ENCODE results near the gene PACRG.

Gene PACRG

DNA sequence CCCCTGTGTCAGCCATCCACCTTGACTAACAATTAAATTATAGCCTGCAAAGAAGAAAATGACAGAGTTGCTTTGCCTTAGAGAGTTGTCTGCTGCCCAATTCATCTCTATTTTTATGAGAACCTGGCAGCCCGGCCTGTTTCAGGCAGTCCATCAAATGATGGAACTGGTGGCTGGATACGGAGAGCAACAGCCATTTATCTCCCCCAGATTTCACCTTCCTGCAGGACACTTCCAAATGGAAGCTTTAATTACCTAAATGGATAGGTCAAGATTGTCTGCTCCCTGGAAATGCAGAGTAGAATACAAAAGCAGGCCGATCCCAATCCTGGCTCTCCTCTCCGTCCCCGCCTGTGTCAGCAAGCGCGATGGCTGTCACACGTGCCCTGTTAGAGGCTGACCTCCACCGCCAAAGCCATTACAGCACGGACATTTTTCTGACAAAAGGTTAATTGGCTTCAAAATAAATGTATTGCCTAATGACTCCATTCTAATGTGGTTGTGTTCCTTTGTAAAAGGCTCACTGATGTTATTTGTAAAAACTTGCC lies 86.7 kb downstream of the PACRG start:
- TF ChIP-seq, protein P1, sequence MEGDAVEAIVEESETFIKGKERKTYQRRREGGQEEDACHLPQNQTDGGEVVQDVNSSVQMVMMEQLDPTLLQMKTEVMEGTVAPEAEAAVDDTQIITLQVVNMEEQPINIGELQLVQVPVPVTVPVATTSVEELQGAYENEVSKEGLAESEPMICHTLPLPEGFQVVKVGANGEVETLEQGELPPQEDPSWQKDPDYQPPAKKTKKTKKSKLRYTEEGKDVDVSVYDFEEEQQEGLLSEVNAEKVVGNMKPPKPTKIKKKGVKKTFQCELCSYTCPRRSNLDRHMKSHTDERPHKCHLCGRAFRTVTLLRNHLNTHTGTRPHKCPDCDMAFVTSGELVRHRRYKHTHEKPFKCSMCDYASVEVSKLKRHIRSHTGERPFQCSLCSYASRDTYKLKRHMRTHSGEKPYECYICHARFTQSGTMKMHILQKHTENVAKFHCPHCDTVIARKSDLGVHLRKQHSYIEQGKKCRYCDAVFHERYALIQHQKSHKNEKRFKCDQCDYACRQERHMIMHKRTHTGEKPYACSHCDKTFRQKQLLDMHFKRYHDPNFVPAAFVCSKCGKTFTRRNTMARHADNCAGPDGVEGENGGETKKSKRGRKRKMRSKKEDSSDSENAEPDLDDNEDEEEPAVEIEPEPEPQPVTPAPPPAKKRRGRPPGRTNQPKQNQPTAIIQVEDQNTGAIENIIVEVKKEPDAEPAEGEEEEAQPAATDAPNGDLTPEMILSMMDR (IDR thresholded peaks at IDR 0.05; ENCODE audit: poor library complexity, severe bottlenecking): no peak
- Histone ChIP-seq H3K4me3 (ENCODE audit: severe bottlenecking) (no peak overlapping the region), H3K27ac (ENCODE audit: poor library complexity, severe bottlenecking) (no peak overlapping the region), H3K36me3 (ENCODE audit: low read depth) (no peaks in the 10 kb centered on the region), H3K9me3 (ENCODE audit: severe bottlenecking) (no peaks in the 10 kb centered on the region), H3K4me1 (ENCODE audit: insufficient read depth, poor library complexity, severe bottlenecking) (no peaks in the 10 kb centered on the region), H3K27me3 (ENCODE audit: insufficient read depth, poor library complexity, severe bottlenecking) (no peaks in the 10 kb centered on the region)
- no peak for ATAC-seq (ENCODE audit: low read depth)
- DNase-seq (ENCODE audit: low spot score): no peak

DNA sequence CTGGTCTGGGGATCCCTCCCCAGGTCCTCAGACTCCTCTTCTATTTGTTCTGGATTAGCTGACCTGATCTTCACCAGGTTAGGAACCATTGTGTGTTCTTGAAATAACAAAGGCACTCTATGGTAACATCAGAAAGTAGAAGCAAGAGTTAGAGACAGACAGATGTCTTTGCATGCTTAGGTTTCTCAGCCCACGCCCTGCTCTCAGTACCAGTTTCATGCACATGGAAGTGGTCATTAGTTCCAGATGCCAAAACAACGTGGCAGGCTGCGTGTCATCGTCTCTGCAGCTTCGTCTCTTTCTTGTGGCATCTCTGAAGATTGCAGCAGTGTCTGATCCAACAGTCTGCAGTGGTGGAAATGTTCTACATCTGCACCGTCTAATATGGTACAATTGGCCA lies 89.4 kb downstream of the PACRG start:
- Histone ChIP-seq H3K9me3 (ENCODE audit: severe bottlenecking) (no peaks in the 10 kb centered on the region), H3K36me3 (ENCODE audit: low read depth) (no peaks in the 10 kb centered on the region), H3K27me3 (ENCODE audit: insufficient read depth, poor library complexity, severe bottlenecking) (no peaks in the 10 kb centered on the region), H3K4me3 (ENCODE audit: severe bottlenecking) (no peak overlapping the region), H3K4me1 (ENCODE audit: insufficient read depth, poor library complexity, severe bottlenecking) (no peaks in the 10 kb centered on the region), H3K27ac (ENCODE audit: poor library complexity, severe bottlenecking) (no peak overlapping the region)
- TF ChIP-seq, protein P1 (IDR thresholded peaks at IDR 0.05; ENCODE audit: poor library complexity, severe bottlenecking): no peak
- no peak for DNase-seq (ENCODE audit: low spot score)
- ATAC-seq (ENCODE audit: low read depth): no peak

DNA sequence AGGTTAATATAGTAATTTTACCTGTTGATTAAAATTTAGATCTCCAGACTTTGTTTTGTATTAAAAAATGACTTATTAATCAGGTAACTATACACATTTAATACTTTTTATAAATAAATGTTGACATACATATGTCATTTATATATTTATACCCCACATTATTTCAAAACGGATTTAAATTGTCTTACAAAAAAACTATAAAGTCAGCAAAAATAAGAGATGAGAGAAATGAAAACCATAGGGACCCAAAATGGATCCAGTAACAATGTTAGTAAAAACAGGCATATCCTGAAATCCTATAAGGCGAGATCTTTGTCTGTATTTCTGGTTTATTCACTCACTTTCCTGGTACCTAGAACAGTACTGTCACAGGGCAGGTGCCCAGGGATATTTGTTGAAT lies 91.5 kb downstream of the PACRG start:
- H3K36me3 ChIP-seq (ENCODE audit: low read depth): no peaks in the 10 kb centered on the region
- ATAC-seq (ENCODE audit: low read depth) (no peak), DNase-seq (ENCODE audit: low spot score) (no peak)
- H3K27ac ChIP-seq (ENCODE audit: poor library complexity, severe bottlenecking): no peak overlapping the region
- no peaks in the 10 kb centered on the region for H3K9me3 ChIP-seq (ENCODE audit: severe bottlenecking)
- H3K27me3 ChIP-seq (ENCODE audit: insufficient read depth, poor library complexity, severe bottlenecking): no peaks in the 10 kb centered on the region
- H3K4me3 ChIP-seq (ENCODE audit: severe bottlenecking): no peak overlapping the region
- TF ChIP-seq, protein P1 (IDR thresholded peaks at IDR 0.05; ENCODE audit: poor library complexity, severe bottlenecking): no peak
- no peaks in the 10 kb centered on the region for H3K4me1 ChIP-seq (ENCODE audit: insufficient read depth, poor library complexity, severe bottlenecking)

DNA sequence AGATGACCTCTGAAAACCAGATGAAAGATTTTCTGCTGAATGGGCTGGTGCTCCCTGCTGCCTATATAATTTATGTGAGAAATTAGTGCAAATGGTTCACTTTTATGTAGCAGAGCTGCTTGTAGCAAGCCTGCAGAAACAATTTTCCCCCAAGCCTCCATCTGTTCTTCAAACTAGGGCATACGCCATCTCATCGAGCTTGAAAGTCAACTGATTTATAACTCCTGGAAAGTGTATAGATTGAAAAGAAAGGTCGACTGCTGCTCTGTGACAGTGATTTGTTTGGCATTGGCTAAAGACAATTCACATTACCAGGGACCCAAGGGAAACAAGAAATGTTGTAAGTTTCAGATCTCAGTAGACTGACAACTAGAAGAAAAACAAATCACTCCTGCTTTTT lies 93.3 kb downstream of the PACRG start:
- ATAC-seq (ENCODE audit: low read depth) (no peak), DNase-seq (ENCODE audit: low spot score) (no peak)
- Histone ChIP-seq H3K27ac (ENCODE audit: poor library complexity, severe bottlenecking) (no peak overlapping the region), H3K9me3 (ENCODE audit: severe bottlenecking) (peaks cover 2% of the 10 kb centered on the region), H3K4me3 (ENCODE audit: severe bottlenecking) (no peak overlapping the region), H3K36me3 (ENCODE audit: low read depth) (no peaks in the 10 kb centered on the region), H3K27me3 (ENCODE audit: insufficient read depth, poor library complexity, severe bottlenecking) (no peaks in the 10 kb centered on the region), H3K4me1 (ENCODE audit: insufficient read depth, poor library complexity, severe bottlenecking) (no peaks in the 10 kb centered on the region)
- TF ChIP-seq, protein P1 (IDR thresholded peaks at IDR 0.05; ENCODE audit: poor library complexity, severe bottlenecking): no peak

DNA sequence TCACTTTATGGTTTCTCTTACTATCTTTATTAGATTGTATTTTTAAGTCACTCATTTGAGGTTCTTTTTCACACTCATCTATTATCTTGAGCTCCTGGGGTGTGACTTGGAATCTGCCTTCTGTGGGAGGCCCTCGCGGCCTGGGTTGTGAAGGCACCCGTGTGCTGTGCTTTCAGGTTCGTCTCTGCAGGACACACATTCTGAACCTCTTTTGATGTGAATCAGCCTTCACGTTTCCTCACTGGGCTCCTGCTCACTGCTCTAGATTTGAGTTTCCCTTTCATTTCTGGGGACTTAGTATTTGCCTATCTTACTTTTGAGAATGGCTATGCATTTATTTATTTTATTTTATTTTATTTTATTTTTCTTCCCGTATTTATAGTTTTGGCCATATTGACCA lies 97.8 kb downstream of the PACRG start:
- Histone ChIP-seq H3K27me3 (ENCODE audit: insufficient read depth, poor library complexity, severe bottlenecking) (no peaks in the 10 kb centered on the region), H3K27ac (ENCODE audit: poor library complexity, severe bottlenecking) (no peak overlapping the region), H3K4me3 (ENCODE audit: severe bottlenecking) (no peak overlapping the region), H3K36me3 (ENCODE audit: low read depth) (no peaks in the 10 kb centered on the region), H3K4me1 (ENCODE audit: insufficient read depth, poor library complexity, severe bottlenecking) (no peaks in the 10 kb centered on the region), H3K9me3 (ENCODE audit: severe bottlenecking) (peaks cover 2% of the 10 kb centered on the region)
- ATAC-seq (ENCODE audit: low read depth) (no peak), DNase-seq (ENCODE audit: low spot score) (no peak)
- TF ChIP-seq, protein P1 (IDR thresholded peaks at IDR 0.05; ENCODE audit: poor library complexity, severe bottlenecking): no peak
